Measurements from ENCODE around the gene MAP7. TPM values are rescaled to one million over a fixed set of nuclear protein-coding genes. Genes with fewer than 3 reads are reported as not detected.
A peak's percentile ranks its signal among the peaks of the same experiment; 100 is the strongest.

Gene MAP7
- total and polyA plus RNA-seq, 9 of the 15 experiments (the other 6 are each of a cell fraction or from before 2014, with no cell fraction given), result 0.76 to 7.7 (median 3.9) TPM

GRCh38 chr6:136307351-136307750 lies 242.9 kb downstream of the MAP7 start (continued):
- no peak for TF ChIP-seq PBX2 (CRISPR knock-in tag; IDR thresholded peaks at IDR 0.05; ENCODE audit: low read depth)
- 0 out of 2 replicates have a peak, but pooled peaks have one; percentile 11 for TF ChIP-seq PBX2 (tag; conservative IDR thresholded peaks at IDR 0.05; ENCODE audit: low read depth)
- no peak for TF ChIP-seq SNAPC5 (CRISPR knock-in tag; IDR thresholded peaks at IDR 0.05)
- TF ChIP-seq MLX (CRISPR knock-in tag; conservative IDR thresholded peaks at IDR 0.05), result no peak
- TF ChIP-seq SMAD4 (CRISPR knock-in tag; conservative IDR thresholded peaks at IDR 0.05), result peak; percentile 65
- 0 out of 2 replicates have a peak, but pooled peaks have one; percentile 39 for TF ChIP-seq LCOR (CRISPR knock-in tag; IDR thresholded peaks at IDR 0.05)
- no peak for TF ChIP-seq NR2C1 (IDR thresholded peaks at IDR 0.05)
- peak; percentile 62 for TF ChIP-seq NR2C1 (tag; IDR thresholded peaks at IDR 0.05)
- peak in 1 of 3 experiments; percentile 81 for TF ChIP-seq YY1 (IDR thresholded peaks at IDR 0.05; ENCODE audit: borderline replicate concordance in 1 of 3, control insufficient read depth in 1 of 3, extremely low read depth in 1 of 3, insufficient read depth in 3 of 3, insufficient read length in 1 of 3, insufficient replicate concordance in 2 of 3, low read depth in 1 of 3, low read length in 2 of 3)
- no peak for TF ChIP-seq ELF4 (CRISPR knock-in tag; IDR thresholded peaks at IDR 0.05)
- peak; percentile 91 for TF ChIP-seq CBFA2T3 (IDR thresholded peaks at IDR 0.05)
- no peak for TF ChIP-seq RB1 (IDR thresholded peaks at IDR 0.05; ENCODE audit: low read depth)
- TF ChIP-seq RBM22 (IDR thresholded peaks at IDR 0.05; ENCODE audit: low read depth, low read length, poor library complexity, severe bottlenecking), result no peak
- TF ChIP-seq EP400 (IDR thresholded peaks at IDR 0.05), result 0 out of 2 replicates have a peak, but pooled peaks have one; percentile 16
